Activated CD8-positive, alpha-beta memory T cell treated with anti-CD3 and anti-CD28 coated beads for 24 hours (primary cell): Measurements from ENCODE around the gene ERMAP.

ENCODE experiments used
- DNase-seq: peaks from one replicate; pipeline ENCODE4 v3.0.0-alpha.2; 2020

ERMAP gene

GRCh38 chr1:42880384-42880783 is 63.5 kb downstream of the ERMAP start:
- DNase-seq: no peak

GRCh38 chr1:42886046-42886739 is 69.3 kb downstream of the ERMAP start:
- DNase-seq: no peak

DNA sequence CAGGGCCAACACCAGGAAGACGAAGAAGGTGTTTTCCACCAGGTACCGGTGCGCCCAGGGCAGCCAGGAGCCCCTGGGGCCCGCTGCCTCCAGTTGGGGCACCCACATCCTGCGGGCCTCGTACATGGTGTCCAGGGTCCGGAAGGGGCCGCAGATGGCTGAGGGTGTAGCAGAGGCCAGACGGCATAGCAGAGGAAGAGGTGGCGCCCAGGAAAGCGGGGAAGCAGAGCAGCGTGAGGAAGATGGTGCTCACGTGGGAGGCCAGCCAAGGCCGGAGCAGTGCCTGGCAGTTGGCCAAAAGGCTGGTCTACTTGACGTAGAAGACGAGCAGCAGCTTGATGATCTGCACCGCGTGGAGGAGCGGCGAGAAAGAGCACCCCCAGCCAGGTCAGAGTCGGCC is 69.9 kb downstream of the ERMAP start:
- no peak for DNase-seq

- DNase-seq: no peak
Measured at GRCh38 chr1:42887366-42887765, 70.4 kb downstream of the ERMAP start.

GRCh38 chr1:42888013-42888633 is 71.2 kb downstream of the ERMAP start:
- DNase-seq: no peak

DNA sequence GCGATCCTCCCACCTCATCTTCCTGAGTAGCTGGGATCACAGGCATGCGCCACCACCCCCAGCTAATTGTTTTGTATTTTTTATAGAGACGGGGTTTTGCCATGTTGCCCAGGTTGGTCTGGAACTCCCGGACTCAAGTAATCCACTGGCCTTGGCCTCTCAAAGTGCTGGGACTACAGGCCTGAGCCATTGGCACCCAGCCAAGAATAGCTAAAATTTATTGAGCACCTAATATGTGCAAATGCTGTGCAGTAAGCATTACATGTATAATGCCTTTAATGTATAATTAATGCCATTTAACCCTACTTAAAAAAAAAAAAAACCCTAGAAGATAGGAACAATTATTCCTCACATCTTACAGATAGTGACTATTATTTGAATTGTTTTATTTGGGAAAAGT is 72.3 kb downstream of the ERMAP start:
- DNase-seq: no peak

DNA sequence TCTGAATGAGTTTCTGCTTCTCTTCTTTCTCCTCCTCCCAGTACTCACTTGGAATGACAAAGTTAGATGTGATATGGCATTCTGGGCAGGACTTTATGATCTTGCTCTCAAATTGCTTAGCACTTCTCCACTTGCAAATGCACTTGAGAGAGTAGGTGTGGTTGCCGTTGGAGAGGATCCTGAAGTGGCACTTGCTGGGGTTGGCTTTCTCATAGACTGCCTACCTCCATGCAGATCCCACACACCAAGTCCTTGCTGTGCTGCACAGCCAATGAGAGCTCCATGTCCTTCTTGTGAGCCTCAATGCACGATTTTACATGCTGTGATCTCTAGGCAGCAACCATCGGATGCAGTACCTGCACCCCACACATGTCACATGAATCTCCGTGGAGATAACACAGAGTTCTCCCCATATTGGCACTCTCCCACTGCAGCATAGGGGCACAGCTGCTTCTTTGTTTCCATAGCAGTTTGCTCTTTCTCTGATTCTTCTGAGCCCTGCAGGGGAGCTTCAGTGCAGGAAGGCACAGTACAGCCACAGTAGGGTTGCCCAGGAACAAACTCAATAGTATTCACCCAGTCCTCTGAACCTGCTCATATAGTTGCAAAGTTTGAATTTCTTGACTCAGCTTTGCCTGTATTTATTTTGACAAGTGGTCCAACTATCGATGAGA is 74.7 kb downstream of the ERMAP start:
- DNase-seq: no peak
